Muscle of back (tissue), 11 donors: ENCODE measurements around the gene SMTNL2. TPM values are rescaled to one million over a fixed set of nuclear protein-coding genes. Genes with fewer than 3 reads are reported as not detected.
A peak's percentile ranks its signal among the peaks of the same experiment; 100 is the strongest.
"Not testable (repeated sequence)": the region's sequence is repeated elsewhere in the genome, so short reads cannot be mapped to it uniquely, and the experiment has no call there.

Source experiments
- DNase-seq, 3 donors: peaks; one replicate each; pipeline versions ENCODE4 v3.0.0 to v3.0.0-alpha.2; 2013
- polyA plus RNA-seq, 10 donors: library from polyadenylated mRNA; unstranded; fragments of 120-200 nt; gene quantifications; one replicate each; pipeline ENCODE4 v1.2.1, GENCODE V29; 2013; ENCODE audit not compliant: insufficient read length in 10 of 10

SMTNL2 gene
- polyA plus RNA-seq, 10 donors: 45.2 to 166 (median 110) TPM

DNA sequence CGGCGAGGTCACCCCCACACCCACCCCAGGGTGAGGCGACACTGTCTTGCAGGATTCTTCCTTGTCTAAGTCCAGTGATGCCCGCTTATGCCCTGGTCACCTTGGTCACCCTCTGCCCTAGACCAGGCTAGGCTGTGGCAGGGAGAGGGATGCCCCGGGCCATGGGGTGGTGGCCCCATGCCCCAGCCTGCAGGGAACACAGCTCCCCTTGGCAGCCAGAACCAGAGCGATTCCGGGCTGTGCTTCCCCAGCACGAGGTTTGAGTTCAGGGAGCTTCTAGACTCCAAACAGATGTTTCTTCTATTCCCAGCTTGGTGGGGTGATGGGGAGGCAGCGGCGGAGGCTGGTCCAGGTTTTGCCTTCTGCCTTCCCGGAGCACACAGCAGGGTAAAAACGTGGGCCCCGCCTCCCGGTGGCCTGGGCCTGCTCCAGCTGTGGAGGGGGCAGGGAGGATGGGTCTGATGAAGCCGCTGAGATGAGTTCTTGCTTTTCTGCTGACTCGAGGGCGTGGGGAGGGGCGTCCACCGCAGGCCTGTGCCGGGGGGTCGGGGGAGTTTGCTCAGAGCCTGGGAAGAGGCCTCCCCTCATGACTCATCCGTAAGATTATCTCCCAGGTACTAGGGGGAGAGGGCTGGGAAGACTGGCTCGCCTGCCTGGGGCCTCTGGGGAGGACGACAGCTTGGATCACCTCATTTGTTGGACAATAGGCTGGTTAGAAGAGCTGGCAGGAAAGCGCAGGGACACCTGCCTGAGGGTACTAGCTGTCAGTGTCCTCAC lies 15.4 kb downstream of the SMTNL2 start:
- DNase-seq: peak in 1 of 3 donors; percentile 86

DNA sequence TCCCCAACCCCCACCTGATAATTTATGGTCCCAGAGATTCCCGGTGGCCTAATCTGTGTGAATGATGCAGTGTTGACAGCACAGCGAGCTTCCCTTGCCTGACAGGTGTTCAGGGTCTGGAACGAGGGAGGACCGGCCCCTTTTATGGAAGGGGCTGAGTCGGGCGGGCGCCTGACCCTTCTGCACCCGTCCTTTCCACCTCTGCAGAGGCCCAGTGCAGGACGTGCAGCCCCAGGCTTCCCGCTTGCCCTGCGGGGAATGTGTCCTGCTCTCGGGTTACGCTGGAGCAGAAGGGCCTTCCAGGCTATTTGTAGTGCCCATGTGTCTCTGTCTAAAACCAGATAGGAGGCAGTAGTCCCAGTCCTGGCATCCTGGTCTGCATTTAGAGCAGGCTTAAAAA lies 16.2 kb downstream of the SMTNL2 start:
- DNase-seq: peak; percentile 65 to 74 (median 67)

DNA sequence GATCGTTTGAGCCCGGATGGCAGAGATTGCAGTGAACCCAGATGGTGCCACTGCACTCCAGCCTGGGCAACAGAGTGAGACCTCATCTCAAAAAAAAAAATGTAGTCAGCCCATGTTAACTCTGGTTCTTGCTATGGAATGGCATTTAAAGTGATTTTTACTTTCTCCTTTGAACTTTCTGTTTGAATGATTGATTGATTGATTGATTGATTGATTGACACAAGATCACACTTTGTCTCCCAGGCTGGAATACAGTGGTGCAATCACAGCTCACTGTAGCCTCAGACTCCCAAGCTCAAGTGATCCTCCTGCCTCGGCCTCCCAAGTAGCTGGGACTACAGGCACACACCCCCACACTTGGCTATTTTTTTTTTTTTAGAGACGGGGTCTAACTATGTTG lies 17.0 kb downstream of the SMTNL2 start:
- DNase-seq: no peak

DNA sequence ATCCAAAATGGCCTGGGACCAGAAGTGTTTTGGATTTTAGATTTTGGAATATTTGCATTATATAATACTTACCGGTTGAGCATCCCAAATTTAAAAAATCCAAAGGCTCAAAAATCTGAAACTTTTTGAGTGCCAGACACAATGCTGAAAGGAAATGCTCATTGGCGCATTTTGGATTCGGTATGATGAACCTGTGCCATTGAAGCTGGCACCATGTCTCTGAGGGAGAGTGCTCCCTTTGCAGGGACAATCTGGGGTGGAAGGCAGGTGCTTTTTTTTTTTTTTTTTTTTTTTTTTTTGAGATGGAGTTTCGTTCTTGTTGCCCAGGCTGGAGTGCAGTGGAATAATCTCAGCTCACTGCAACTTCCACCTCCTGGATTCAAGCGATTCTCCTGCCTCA lies 17.7 kb downstream of the SMTNL2 start:
- no peak for DNase-seq

DNA sequence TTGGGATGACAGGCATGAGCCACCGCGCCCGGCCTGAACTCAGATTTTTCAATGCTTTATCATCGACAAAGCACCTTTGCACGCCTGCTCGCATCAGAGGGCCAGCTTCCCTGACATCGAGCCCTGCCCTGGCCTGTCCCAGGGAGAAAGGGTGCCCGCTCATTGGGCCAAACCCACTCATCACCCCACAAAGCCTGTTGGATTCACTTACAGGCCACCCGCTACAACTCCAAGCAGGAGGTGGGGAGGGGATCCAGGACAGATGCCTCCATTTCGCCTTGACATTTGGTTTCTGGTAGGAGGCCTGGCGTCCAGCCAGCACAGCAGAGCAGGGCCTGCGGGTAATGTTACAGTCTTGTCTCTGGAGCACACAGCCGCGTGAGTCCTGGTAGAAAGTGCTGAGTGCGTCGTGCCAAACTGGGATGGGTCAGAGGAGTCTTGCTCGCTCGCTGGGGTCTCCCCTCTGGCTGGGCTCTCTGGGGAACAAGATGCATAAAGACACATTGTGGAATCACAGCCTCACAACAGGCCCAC lies 19.8 kb downstream of the SMTNL2 start:
- peak; percentile 80 to 87 (median 82) for DNase-seq

DNA sequence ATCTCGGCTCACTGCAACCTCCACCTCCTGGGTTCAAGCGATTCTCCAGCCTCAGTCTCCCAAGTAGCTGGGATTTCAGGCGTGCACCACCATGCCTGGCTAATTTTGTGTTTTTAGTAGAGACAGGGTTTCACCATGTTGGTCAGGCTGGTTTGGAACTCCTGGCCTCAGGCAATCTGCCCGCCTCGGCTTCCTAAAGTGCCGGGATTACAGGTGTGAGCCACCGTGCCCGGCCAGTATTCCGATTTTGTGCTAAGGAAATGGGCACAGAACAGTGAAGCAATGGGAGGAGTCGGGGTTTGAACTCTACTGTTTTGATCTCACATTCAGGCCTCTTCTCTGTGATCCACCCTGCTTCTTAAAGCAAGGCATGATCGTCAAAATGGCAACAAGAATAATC lies 20.4 kb downstream of the SMTNL2 start:
- not testable (repeated sequence) for DNase-seq

DNA sequence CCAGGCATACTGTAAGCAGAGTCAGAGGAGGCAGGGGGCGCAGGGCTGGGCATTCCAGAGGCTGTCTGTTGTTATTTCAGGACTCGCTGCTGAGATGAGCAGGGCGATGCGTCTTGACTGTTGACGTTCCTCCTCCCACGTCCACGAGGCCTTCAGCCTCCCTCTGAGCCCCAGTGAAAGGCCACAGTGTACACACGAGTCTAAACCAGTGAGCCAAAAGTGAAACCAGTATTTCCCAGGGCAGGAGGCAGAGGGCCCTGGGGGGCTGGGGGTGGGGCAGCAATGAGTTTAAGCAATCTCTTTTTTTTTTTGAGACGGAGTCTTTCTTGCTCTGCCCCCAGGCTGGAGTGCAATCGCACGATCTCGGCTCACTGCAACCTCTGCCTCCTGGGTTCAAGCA lies 21.5 kb downstream of the SMTNL2 start:
- no peak for DNase-seq

DNA sequence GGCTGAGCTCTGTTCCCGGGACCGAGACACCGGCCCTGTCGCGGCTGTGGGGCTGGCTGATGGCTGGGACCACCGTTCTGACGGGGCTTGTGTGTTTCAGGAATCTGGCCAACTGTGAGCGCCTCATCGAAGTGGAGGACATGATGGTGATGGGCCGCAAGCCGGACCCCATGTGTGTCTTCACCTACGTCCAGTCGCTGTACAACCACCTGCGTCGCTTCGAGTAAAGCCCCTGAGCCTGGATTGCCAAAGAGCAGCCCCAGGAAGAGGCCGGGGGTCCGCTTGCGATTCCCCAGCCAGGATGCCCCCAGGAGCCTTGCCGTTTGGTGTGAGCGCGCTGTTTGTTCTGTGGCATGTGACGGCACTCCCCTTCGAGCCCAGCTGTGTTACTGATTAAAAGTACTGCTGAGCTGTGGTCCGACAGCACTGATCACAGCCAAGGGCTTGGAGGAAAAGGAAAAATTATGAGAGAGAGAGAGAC lies 23.0 kb downstream of the SMTNL2 start:
- no peak for DNase-seq

DNA sequence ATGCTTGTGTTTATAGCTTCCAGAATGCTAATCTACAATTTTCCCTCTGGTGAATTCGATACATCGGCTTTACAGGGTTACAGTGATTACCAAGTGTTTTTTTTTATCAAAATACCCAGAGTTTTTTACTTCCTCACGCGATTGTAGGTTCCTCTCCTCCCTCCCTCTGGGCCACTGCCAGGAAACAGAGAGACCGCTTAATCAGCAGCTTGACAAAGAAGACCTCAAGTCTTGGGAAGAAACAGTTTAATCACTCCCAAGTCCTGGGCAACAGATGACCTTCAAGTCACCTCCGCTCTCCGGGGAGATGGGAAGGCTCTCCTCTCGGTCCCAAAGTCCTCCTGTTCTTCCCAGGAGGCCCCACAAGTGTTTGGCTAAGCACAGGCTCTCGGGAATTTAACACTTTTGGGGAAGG lies 23.5 kb downstream of the SMTNL2 start:
- DNase-seq: peak in 2 of 3 donors; percentile 75 to 86

DNA sequence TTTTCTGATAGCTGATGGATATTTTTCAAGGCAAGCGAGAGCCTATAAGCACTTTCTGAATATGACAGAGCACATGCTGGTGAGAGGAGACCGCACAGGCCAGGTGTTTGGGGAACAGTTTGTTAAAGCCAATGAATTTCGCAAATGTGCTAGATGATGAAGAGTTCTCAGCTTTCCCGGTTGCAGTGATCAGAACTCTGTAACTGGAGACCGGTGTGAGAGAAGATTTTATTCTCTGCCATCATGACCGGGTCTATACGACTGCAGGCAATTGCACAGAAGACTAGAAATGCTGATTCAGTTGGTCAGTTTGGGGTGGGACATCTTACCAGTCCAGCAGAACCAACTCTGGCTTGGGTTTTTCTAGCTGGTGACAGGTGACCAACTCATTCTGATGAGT lies 25.4 kb downstream of the SMTNL2 start:
- DNase-seq: no peak

DNA sequence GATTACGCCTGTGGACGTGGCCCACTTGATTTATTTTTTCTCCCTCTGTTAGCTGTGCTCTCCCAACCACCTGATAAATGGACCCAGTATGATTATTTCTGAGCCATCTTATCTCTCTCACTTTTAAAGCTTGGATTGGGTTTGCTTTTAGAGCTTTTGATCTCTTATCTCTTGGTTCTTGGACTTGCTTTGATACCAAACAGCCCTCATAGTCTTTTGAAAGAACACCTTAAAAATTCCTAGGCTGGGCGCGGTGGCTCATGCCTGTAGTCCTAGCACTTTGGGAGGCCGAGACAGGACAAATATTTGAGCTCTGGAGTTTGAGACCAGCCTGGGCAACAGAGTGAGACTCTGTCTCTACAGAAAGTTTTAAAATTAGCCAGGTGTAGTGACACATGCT lies 25.8 kb downstream of the SMTNL2 start:
- no peak for DNase-seq

DNA sequence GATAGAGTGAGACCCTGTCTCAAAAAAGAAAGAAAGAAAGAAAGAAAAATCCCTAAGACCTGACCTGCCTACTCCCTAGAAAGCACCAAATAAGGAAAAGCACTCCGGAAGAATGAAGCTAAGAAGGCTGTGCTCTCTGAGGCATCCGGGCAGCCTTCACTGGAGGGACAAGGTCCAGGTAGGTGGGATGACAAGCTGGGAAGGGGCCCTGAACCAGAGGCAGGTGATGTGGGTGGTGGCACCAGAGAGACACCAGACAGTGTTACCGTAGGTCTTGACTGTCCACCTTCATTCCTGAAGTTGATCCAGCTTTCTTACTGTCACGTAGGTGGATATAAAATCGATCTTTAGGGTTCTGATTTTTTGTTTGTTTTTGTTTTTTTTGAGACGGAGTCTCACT lies 26.3 kb downstream of the SMTNL2 start:
- no peak for DNase-seq

DNA sequence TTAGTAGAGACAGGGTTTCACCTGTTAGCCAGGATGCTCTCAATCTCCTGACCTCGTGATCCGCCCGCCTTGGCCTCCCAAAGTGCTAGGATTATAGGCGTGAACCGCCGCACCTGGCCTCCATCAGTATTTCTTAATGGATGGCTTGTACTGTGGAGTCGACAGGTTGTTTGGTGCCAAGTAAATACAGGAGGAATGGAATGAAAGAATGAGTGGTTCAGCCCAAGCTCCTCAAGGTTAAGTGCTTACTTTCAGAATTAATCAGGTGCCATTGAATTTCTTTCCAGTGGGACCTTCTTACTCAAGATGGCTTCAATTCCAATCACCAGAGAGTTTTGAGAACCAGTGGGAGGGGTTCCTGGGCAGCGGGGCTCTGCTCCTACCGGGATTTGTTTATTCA lies 32.1 kb downstream of the SMTNL2 start:
- no peak for DNase-seq

DNA sequence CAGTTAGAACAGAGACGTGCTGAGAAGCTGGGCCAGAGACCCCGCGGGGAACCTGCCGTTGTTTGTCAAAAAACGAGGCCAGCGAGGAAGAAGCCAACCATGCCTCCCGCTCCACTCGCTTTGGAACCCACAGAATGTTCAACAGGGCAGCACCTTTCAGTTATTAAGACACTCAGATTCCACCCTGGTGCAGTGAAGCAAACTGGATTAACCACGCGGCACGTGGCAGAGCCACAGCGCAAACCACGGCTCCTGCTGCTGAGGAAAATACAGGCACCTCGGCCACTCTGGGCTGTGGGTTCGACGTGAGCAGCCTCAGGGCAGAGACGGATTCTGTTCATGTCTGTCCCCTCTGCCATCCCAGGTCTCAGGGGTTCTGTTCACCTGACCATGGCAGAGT lies 32.8 kb downstream of the SMTNL2 start:
- DNase-seq: no peak

DNA sequence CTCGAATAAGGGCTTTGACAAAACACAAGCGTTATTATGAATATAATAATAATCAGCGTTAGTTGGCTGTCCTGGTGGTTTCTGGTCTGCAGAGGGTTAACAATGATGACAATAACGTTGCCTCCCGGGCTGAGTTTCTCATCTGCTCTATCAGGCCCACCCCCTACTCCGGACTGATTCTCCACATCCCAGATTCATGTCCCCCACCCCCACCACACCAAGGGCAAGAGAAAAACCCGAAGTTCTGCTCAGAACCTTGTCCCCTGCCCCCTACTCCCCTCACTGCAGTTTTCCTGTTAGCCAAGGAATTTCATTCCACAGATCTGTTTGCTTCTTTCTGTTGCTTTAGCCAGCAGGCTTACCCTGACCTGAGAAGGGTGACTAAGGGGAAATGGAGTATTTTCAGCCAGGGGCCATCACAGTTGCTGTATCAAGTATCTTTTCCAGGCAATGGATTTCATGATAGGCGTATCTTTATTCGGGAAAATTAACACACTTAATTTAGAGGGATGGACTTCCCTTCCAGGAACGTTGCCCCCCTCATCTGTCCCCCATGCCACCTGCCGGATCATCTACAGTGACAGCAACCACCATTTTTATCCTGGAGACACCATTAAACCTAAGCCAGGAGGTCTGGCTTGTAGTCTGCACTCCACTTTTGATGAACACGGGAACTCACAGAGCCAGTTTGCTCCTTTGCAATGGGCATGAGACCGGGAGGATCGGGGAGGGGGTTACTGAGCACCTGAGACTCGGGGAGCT lies 33.4 kb downstream of the SMTNL2 start:
- DNase-seq: no peak

DNA sequence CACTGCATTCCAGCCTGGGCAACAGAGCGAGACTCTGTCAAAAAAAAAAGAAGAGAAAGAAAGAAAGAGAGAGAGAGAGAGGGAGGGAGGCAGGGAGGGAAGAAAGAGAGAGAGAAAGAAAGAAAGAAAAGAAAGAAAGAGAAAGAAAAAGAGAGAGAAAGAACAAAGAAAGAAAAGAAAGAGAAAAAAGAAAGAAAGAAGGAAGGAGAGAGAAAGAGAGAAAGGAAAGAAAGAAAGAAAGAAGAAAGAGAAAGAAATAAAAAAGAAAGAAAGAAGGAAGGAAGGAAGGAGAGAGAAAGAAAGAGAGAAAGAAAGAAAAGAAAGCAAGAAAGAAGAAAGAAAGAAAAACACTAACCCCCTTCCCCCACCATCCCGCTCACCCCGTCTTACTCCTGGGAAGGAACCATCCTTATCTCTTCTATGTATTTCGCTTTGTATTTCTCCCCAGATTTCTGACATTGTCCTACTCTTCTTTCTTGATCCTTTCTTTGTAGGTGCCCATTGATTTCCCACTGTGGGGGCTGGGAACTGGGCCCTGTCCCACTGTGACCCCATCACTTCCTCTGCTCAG lies 36.3 kb downstream of the SMTNL2 start:
- DNase-seq: no peak

DNA sequence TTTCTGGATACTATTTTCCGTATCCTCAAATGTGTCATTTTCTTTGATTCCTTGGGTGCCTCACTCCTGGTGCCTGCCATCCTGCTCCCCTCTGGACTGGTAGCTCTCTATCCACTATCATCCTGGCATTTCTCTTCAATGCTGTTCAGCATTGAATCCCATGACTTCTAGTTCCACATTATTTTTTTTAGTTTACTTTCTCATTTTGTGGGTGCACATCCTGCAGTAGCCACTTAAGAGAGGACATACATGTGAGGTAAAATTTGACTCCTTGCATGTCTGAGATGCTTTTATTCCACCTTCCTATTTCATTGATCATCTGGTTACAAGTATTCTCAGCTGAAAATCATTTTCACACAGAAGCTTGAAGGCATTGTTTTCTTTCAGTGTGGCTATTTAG lies 38.0 kb downstream of the SMTNL2 start:
- DNase-seq: no peak

DNA sequence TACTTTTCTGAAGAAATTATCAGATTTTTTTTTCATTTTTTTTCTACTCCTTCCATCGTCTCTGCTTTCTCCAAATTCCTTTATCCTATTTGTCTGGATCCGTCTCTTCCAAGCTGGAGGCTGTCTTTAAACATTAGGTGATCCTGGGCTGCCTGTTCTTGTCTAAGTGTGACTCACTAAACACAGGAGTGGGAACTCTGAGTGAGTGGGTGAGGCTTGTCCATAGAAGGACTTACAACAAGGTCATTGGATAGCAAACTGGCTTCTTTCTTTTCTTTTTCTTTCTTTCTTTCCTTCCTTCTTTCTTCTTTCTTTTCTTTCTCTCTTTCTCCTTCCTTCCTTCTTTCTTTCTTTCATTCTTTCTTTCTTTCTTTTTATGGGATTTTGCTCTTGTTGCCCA lies 38.9 kb downstream of the SMTNL2 start:
- no peak for DNase-seq

DNA sequence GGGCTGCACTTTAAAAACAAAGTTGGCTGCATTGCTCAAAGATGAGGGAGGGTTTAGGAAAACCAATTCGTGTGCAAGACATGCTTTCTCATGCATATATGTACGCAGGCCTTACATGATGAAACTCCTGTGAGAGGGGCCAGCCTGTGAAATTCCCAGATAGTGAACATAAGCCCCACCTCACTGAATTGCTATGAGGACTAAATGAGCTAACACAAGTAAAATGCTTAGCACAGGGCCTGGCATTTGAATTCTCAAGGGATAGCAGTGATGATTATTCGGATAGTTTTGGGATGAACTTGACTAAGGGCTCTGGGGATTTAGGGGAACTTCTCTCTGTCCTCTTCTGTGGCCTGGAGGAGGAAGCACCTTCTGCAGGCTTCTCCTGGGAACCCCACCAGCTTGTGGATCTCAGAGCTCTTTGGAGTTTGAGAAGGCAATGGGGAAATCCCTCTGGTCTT lies 40.2 kb downstream of the SMTNL2 start:
- DNase-seq: not testable (repeated sequence)

DNA sequence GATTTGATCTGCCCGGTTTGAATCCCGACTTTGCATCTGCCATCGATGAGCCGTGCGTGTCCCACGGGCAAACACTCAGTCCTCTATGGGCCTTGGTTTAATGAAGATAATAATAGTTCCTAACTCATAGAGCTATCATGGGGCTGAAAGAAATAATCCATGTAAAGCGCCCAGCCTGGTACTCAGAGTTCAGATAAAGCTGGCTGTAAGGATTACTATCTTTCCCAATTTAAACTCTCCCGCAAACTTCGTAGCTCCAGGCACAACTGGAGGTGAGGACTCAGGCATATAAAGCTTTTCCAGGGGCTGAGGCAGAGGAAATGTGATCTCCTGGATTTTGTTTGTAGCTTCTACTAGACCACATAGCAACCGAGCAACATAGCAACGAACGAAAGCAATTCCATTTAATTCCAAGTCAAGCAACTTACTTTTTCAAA lies 40.9 kb downstream of the SMTNL2 start:
- peak; percentile 61 to 83 (median 71) for DNase-seq

DNA sequence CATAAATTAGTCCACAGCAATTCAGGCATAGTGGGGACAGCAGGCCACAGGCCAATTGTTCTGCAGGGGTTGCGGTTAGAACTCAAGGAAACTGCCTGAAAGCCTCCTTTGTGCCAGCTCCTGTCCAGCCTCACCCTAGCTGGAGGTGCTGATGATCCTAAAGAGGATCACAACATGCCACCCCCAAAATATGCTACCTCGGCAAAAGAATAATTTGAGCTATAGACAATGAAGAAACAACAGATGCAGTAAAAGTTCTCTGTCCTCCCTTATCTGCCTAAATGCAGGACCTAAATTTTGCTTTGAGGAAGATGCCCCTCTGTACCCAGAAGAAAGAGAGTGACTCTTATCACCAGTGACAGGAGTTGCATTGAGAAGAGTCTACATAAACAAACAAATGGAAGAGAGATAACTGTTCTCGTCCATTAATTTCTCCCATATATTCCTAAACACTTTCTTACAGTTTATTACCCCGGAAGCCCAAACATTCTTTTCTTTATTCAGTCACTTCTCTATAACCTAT lies 42.5 kb downstream of the SMTNL2 start:
- no peak for DNase-seq

DNA sequence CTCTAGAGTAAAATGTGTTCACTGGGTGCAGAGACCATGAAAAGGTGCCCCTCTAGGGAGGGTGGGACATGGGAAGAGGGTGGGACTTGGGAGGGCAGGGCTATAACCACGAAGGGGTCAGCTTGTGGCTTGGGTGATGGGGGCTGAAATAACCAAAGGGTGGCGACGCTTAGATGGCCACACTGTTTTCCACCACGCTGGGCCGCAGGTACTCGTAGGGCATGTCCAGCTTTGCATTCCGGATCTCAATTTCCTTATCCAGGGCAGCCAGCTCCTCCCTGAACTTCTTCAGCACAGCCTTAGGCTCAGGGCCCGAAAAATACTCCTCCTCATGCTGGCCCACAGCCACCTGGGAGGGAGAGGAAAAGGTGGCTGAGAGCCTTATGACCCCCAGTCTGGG lies 47.1 kb downstream of the SMTNL2 start:
- no peak for DNase-seq
